Fibroblast of gingiva (primary cell): ENCODE data around the gene TMEM270.
"Not testable (repeated sequence)": the region's sequence is repeated elsewhere in the genome, so short reads cannot be mapped to it uniquely, and the experiment has no call there.

ENCODE experiments used
- DNase-seq: peaks from one replicate; pipeline ENCODE4 v3.0.0-alpha.2; 2011; ENCODE audit warnings: low read depth

The TMEM270 gene

GRCh38 chr7:73861305-73861704 is 346 bp downstream of the TMEM270 start:
- no peak for DNase-seq

- no peak for DNase-seq
Measured at GRCh38 chr7:73864981-73865711, 4.2 kb downstream of the TMEM270 start.

- DNase-seq = peak; percentile 46
Measured at GRCh38 chr7:73865738-73866445, 4.9 kb downstream of the TMEM270 start.

GRCh38 chr7:73866446-73866767 is 5.4 kb downstream of the TMEM270 start:
- DNase-seq = no peak

- no peak for DNase-seq
Measured at GRCh38 chr7:73869011-73869798, 8.2 kb downstream of the TMEM270 start.

- DNase-seq = no peak
Measured at GRCh38 chr7:73870041-73870492, 9.1 kb downstream of the TMEM270 start.

- DNase-seq = no peak
Measured at GRCh38 chr7:73871163-73872011, 10.4 kb downstream of the TMEM270 start.

GRCh38 chr7:73872056-73872908 is 11.3 kb downstream of the TMEM270 start:
- DNase-seq = no peak

GRCh38 chr7:73876361-73876760 is 15.4 kb downstream of the TMEM270 start:
- no peak for DNase-seq

GRCh38 chr7:73876973-73877372 is 16.0 kb downstream of the TMEM270 start:
- no peak for DNase-seq

- DNase-seq = peak; percentile 93
Measured at GRCh38 chr7:73879977-73880681, 19.2 kb downstream of the TMEM270 start.

GRCh38 chr7:73880755-73881328 is 19.9 kb downstream of the TMEM270 start:
- DNase-seq = peak; percentile 44

- DNase-seq = no peak
Measured at GRCh38 chr7:73881352-73882046, 20.5 kb downstream of the TMEM270 start.

- no peak for DNase-seq
Measured at GRCh38 chr7:73882047-73882402, 21.1 kb downstream of the TMEM270 start.

GRCh38 chr7:73884867-73885422 is 24.0 kb downstream of the TMEM270 start:
- not testable (repeated sequence) for DNase-seq

GRCh38 chr7:73885433-73885974 is 24.5 kb downstream of the TMEM270 start:
- no peak for DNase-seq

GRCh38 chr7:73885975-73886798 is 25.2 kb downstream of the TMEM270 start:
- peak; percentile 25 for DNase-seq

GRCh38 chr7:73887762-73888161 is 26.8 kb downstream of the TMEM270 start:
- no peak for DNase-seq
